Mesangial cell (primary cell): ENCODE results near the gene SBNO1. TPM values are rescaled to one million over a fixed set of nuclear protein-coding genes. Genes with fewer than 3 reads are reported as not detected.

Source experiments
- total RNA-seq: library from RNA; depleted of rRNA; stranded (reverse); fragments of >200 nt; gene quantifications from 2 replicates; pipeline ENCODE4 v1.2.3, GENCODE V29; 2015

The SBNO1 gene
- total RNA-seq: 12.4 and 15.7 TPM in 2 replicates

GRCh38 chr12:123364532-123365024 is at the start of gene SBNO1:
Gene SBNO1 (minus strand): TSS chr12:123364847. CDS start chr12:123350441, 14,406 bp downstream.

Other genes starting within 250 kb of the SBNO1 start
- gene PITPNM2, start 213.8 kb downstream of the SBNO1 start, total RNA-seq: 4.9 and 10.1 TPM in 2 replicates
- 28.4 and 41.2 TPM in 2 replicates for gene MPHOSPH9, start 131.7 kb downstream of the SBNO1 start, total RNA-seq
- gene MTRFR, start 131.4 kb downstream of the SBNO1 start, total RNA-seq: 15.3 and 17.3 TPM in 2 replicates
- gene CDK2AP1, start 93.0 kb downstream of the SBNO1 start, total RNA-seq: 104 and 169 TPM in 2 replicates
- gene KMT5A, start 19.3 kb upstream of the SBNO1 start, total RNA-seq: 24.6 and 55.2 TPM in 2 replicates
- 2.3 and 3.7 TPM in 2 replicates for gene RILPL2, start 71.8 kb upstream of the SBNO1 start, total RNA-seq
- 12.2 and 18.1 TPM in 2 replicates for gene SNRNP35, start 93.3 kb upstream of the SBNO1 start, total RNA-seq
- gene RILPL1, start 168.9 kb upstream of the SBNO1 start, total RNA-seq: 7.2 and 17.4 TPM in 2 replicates
- 114 and 161 TPM in 2 replicates for gene TMED2, start 219.7 kb upstream of the SBNO1 start, total RNA-seq
- 9.5 and 19.7 TPM in 2 replicates for gene DDX55, start 237.3 kb upstream of the SBNO1 start, total RNA-seq